Hepatocyte (in vitro differentiated cells): Measurements from ENCODE around the gene ST8SIA5. TPM values are rescaled to one million over a fixed set of nuclear protein-coding genes. Genes with fewer than 3 reads are reported as not detected.

Experiments used
- DNase-seq: peaks from one replicate; pipeline ENCODE4 v3.0.0-alpha.2; 2016; ENCODE audit warnings: low spot score
- H2AFZ ChIP-seq: fragments of 200-600 bp; sonication (generic); 2 replicates; pipeline ENCODE4 v1.6.0; 2016; ENCODE audit warnings: antibody characterized with exemption, mild to moderate bottlenecking
- H3K27ac ChIP-seq: fragments of 200-600 bp; sonication (generic); 2 replicates; pipeline ENCODE4 v1.5.1; 2016; ENCODE audit warnings: mild to moderate bottlenecking
- H3K27me3 ChIP-seq: fragments of 200-600 bp; sonication (generic); 2 replicates; pipeline ENCODE4 v1.6.1; 2016
- H3K36me3 ChIP-seq: fragments of 200-600 bp; sonication (generic); replicated peaks from 2 replicates; pipeline ENCODE4 v1.5.1; 2016; ENCODE audit warnings: low read depth; ENCODE audit not compliant: insufficient read depth
- H3K4me1 ChIP-seq: fragments of 200-600 bp; sonication (generic); 2 replicates; pipeline ENCODE4 v1.5.1; 2016; ENCODE audit warnings: mild to moderate bottlenecking, moderate library complexity; ENCODE audit not compliant: insufficient read depth
- H3K4me2 ChIP-seq: fragments of 200-600 bp; sonication (generic); 2 replicates; pipeline ENCODE4 v1.6.0; 2016
- H3K4me3 ChIP-seq: fragments of 200-600 bp; sonication (generic); 2 replicates; pipeline ENCODE4 v1.5.1; 2016; ENCODE audit warnings: mild to moderate bottlenecking
- H3K79me2 ChIP-seq: fragments of 200-600 bp; sonication (generic); 2 replicates; pipeline ENCODE4 v1.6.0; 2017; ENCODE audit warnings: mild to moderate bottlenecking
- H3K9me2 ChIP-seq: fragments of 200-600 bp; sonication (generic); replicated peaks from 2 replicates; pipeline ENCODE4 v1.6.0; 2017; ENCODE audit warnings: mild to moderate bottlenecking; ENCODE audit not compliant: insufficient read depth
- H3K9me3 ChIP-seq: fragments of 200-600 bp; sonication (generic); 2 replicates; pipeline ENCODE4 v1.5.1; 2016; ENCODE audit warnings: low read depth, mild to moderate bottlenecking
- H4K20me1 ChIP-seq: fragments of 200-600 bp; sonication (generic); 2 replicates; pipeline ENCODE4 v1.6.0; 2016; ENCODE audit warnings: mild to moderate bottlenecking; ENCODE audit not compliant: insufficient read depth, poor library complexity, severe bottlenecking
- EZH2 ChIP-seq: fragments of 200-600 bp; sonication (generic); IDR thresholded peaks from 2 replicates; pipeline ENCODE4 v1.6.1; 2016; ENCODE audit warnings: antibody characterized with exemption, mild to moderate bottlenecking, borderline replicate concordance
- EZH2phosphoT487 ChIP-seq: fragments of 200-600 bp; sonication (generic); IDR thresholded peaks from one replicate; pipeline ENCODE4 v1.6.1; 2018; ENCODE audit warnings: antibody characterized with exemption, mild to moderate bottlenecking, low read depth, moderate library complexity; ENCODE audit not compliant: unreplicated experiment, severe bottlenecking
- WGBS: methylation state at CpG from one replicate; pipeline ENCODE4 v1.1.6; 2016; ENCODE audit warnings: low lambda C conversion rate; ENCODE audit errors: missing lambda C conversion rate; 5-methylcytosine and 5-hydroxymethylcytosine counted together
- polyA plus RNA-seq: library from polyadenylated mRNA; unstranded; fragments of >200 nt; fragmentation: Nextera tagmentation; extraction: Ambion mirVana; gene quantifications from 2 replicates; pipeline ENCODE4 v1.2.1, GENCODE V29; 2016
- total RNA-seq: library from RNA; depleted of rRNA; stranded (reverse); fragments of >200 nt; gene quantifications from 2 replicates; pipeline ENCODE4 v1.2.3, GENCODE V29; 2014
- TF ChIP-seq, protein P1 (sequence below): fragments of 200-600 bp; sonication (generic); IDR thresholded peaks from 2 replicates; pipeline ENCODE4 v1.5.1; 2016; ENCODE audit warnings: antibody characterized with exemption, mild to moderate bottlenecking; ENCODE audit not compliant: poor library complexity

ST8SIA5 gene
- total and polyA plus RNA-seq, 2 experiments from 2014 or later, result 0.76 TPM; not detected in 1

GRCh38 chr18:46789088-46789487, 32.2 kb upstream of the ST8SIA5 start:
- H3K4me2 ChIP-seq, result no peak overlapping the region
- TF ChIP-seq EZH2phosphoT487, result no peak
- TF ChIP-seq, protein P1, sequence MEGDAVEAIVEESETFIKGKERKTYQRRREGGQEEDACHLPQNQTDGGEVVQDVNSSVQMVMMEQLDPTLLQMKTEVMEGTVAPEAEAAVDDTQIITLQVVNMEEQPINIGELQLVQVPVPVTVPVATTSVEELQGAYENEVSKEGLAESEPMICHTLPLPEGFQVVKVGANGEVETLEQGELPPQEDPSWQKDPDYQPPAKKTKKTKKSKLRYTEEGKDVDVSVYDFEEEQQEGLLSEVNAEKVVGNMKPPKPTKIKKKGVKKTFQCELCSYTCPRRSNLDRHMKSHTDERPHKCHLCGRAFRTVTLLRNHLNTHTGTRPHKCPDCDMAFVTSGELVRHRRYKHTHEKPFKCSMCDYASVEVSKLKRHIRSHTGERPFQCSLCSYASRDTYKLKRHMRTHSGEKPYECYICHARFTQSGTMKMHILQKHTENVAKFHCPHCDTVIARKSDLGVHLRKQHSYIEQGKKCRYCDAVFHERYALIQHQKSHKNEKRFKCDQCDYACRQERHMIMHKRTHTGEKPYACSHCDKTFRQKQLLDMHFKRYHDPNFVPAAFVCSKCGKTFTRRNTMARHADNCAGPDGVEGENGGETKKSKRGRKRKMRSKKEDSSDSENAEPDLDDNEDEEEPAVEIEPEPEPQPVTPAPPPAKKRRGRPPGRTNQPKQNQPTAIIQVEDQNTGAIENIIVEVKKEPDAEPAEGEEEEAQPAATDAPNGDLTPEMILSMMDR, result no peak
- H3K27me3 ChIP-seq, result no peaks in the 10 kb centered on the region
- no peaks in the 10 kb centered on the region for H3K4me1 ChIP-seq
- no peak overlapping the region for H2AFZ ChIP-seq
- H3K36me3 ChIP-seq, result no peaks in the 10 kb centered on the region
- H4K20me1 ChIP-seq, result no peaks in the 10 kb centered on the region
- 98% methylated on average over 4 of the region's 4 CpGs for WGBS
- no peaks in the 10 kb centered on the region for H3K9me3 ChIP-seq
- H3K27ac ChIP-seq, result no peak overlapping the region
- H3K79me2 ChIP-seq, result no peaks in the 10 kb centered on the region
- H3K4me3 ChIP-seq, result no peak overlapping the region
- no peak for DNase-seq
- no peaks in the 10 kb centered on the region for H3K9me2 ChIP-seq

DNA sequence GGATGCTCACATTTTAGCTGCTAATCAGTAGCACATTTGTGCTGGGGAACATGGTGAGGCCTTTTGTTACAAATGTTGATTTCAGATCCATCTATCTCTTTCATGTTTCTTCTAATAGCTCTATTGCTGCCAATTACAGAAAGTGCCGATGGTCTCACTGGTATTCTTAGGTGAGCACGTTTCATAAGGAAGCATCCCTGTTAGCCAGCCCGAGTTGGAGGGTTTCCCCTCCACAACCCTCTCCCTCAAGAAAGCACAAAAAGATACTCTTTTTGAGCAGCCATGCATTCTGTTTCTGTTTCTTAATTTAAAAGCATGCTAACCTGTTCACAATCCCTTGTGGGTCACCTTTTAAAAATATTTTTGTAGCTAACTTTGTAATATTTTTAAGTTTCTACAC, 30.8 kb upstream of the ST8SIA5 start:
- Histone ChIP-seq H3K4me1 (no peaks in the 10 kb centered on the region), H3K27ac (no peak overlapping the region), H3K36me3 (no peaks in the 10 kb centered on the region), H3K27me3 (no peaks in the 10 kb centered on the region), H3K79me2 (no peaks in the 10 kb centered on the region), H3K4me2 (no peak overlapping the region), H3K9me2 (no peaks in the 10 kb centered on the region), H2AFZ (no peak overlapping the region), H4K20me1 (no peaks in the 10 kb centered on the region), H3K9me3 (no peaks in the 10 kb centered on the region), H3K4me3 (no peak overlapping the region)
- 94% methylated on average over 3 of the region's 3 CpGs for WGBS
- no peak for DNase-seq
- TF ChIP-seq EZH2 (no peak), EZH2phosphoT487 (no peak)
- TF ChIP-seq, protein P1, result no peak

DNA sequence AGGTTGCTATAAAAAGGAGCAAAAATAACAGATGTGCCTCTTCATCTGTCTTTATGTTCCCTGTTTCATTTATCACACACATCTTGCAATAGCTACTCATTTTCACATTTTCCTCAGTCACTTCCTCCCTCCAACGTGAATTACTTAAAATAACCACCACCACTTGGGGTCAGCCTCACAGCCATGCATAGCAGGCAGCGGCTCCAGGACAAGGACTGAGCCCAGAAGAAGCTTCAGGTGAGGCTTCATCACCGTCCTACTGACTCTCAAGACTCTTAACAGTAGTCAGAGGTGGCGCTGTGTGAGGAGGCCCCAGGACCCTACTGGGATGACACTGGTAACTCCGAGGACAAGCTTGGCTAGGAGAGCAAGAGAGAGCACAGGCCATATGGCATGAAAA, 15.5 kb upstream of the ST8SIA5 start:
- no peak overlapping the region for H2AFZ ChIP-seq
- H3K9me3 ChIP-seq, result no peaks in the 10 kb centered on the region
- no peaks in the 10 kb centered on the region for H3K27me3 ChIP-seq
- H3K36me3 ChIP-seq, result no peaks in the 10 kb centered on the region
- no peaks in the 10 kb centered on the region for H3K79me2 ChIP-seq
- no peak overlapping the region for H3K4me3 ChIP-seq
- DNase-seq, result no peak
- H3K4me2 ChIP-seq, result no peak overlapping the region
- 63% methylated on average over 5 of the region's 5 CpGs for WGBS
- no peak overlapping the region for H3K27ac ChIP-seq
- H3K4me1 ChIP-seq, result no peaks in the 10 kb centered on the region
- no peaks in the 10 kb centered on the region for H4K20me1 ChIP-seq
- no peaks in the 10 kb centered on the region for H3K9me2 ChIP-seq
- TF ChIP-seq EZH2phosphoT487 (no peak), EZH2 (no peak)
- TF ChIP-seq, protein P1, result no peak

DNA sequence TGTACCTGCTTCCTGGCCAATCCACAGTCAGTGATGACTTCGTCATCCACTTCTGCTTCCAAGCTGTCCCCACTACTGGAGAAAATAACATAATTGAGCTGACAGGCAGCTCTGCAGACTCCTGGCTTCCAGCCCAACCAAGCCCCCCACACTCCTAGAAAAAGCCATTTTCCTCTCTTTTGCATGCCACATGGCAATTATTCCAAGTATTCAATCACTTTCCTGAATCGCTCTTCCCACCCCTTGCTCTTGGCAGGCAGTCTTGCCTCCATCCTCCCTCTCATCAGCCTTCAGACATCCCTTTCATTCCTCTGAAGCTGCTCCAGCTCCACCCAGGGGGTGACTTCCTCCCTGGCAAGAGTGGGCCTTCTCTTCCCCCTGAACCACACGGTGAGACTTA, 14.3 kb upstream of the ST8SIA5 start:
- Histone ChIP-seq H3K4me3 (no peak overlapping the region), H3K4me1 (no peaks in the 10 kb centered on the region), H3K27ac (no peak overlapping the region), H3K79me2 (no peaks in the 10 kb centered on the region), H3K4me2 (no peak overlapping the region), H3K27me3 (no peaks in the 10 kb centered on the region), H3K9me3 (no peaks in the 10 kb centered on the region), H3K9me2 (no peaks in the 10 kb centered on the region), H2AFZ (no peak overlapping the region), H3K36me3 (no peaks in the 10 kb centered on the region), H4K20me1 (no peaks in the 10 kb centered on the region)
- WGBS, result 77% methylated on average over 3 of the region's 3 CpGs
- TF ChIP-seq EZH2 (no peak), EZH2phosphoT487 (no peak)
- TF ChIP-seq, protein P1, result no peak
- no peak for DNase-seq
